T-helper 1 cell treated with Interleukin-12 subunit alpha and Interleukin-12 subunit beta and Interleukin-4 antibody, amounts not matched to agents 30 μg/mL and 1 μg/mL, for 36 hours (primary cell): Measurements from ENCODE around the gene AP1AR.
"Not testable (repeated sequence)": the region's sequence is repeated elsewhere in the genome, so short reads cannot be mapped to it uniquely, and the experiment has no call there.

Source experiments
- H3K27ac Mint-ChIP-seq: one replicate; pipeline ENCODE4 v1.8.0; 2021; ENCODE audit warnings: mild to moderate bottlenecking, mixed read lengths
- H3K27me3 Mint-ChIP-seq: one replicate; pipeline ENCODE4 v1.8.0; 2021; ENCODE audit warnings: low read depth, mixed read lengths
- H3K36me3 Mint-ChIP-seq: one replicate; pipeline ENCODE4 v1.8.0; 2021; ENCODE audit warnings: low read depth, mixed read lengths
- H3K4me1 Mint-ChIP-seq: one replicate; pipeline ENCODE4 v1.8.0; 2021; ENCODE audit warnings: low read depth, mixed read lengths
- H3K4me3 Mint-ChIP-seq: one replicate; pipeline ENCODE4 v1.8.0; 2021; ENCODE audit warnings: mild to moderate bottlenecking, moderate library complexity, mixed read lengths
- H3K9me3 Mint-ChIP-seq: one replicate; pipeline ENCODE4 v1.8.0; 2021; ENCODE audit warnings: mixed read lengths

Gene AP1AR

GRCh38 chr4:112279882-112280315 is 48.3 kb downstream of the AP1AR start:
- Mint-ChIP-seq H3K4me1 (peaks cover 71% of the 10 kb centered on the region), H3K4me3 (no peak overlapping the region), H3K36me3 (peaks cover 55% of the 10 kb centered on the region), H3K27me3 (no peaks in the 10 kb centered on the region), H3K27ac (no peak overlapping the region), H3K9me3 (peaks cover 6% of the 10 kb centered on the region)

- Mint-ChIP-seq H3K9me3 (peaks cover 6% of the 10 kb centered on the region), H3K4me1 (peaks cover 68% of the 10 kb centered on the region), H3K27ac (no peak overlapping the region), H3K36me3 (peaks cover 52% of the 10 kb centered on the region), H3K4me3 (no peak overlapping the region), H3K27me3 (no peaks in the 10 kb centered on the region)
These were observed 48.9 kb downstream of the AP1AR start for GRCh38 chr4:112280386-112281056.

- H3K9me3 Mint-ChIP-seq, H3K4me3 Mint-ChIP-seq, H3K27me3 Mint-ChIP-seq: not testable (repeated sequence)
- peak overlapping the region; percentile 32 for H3K27ac Mint-ChIP-seq
- H3K36me3 Mint-ChIP-seq: peaks cover 51% of the 10 kb centered on the region
- peaks cover 65% of the 10 kb centered on the region for H3K4me1 Mint-ChIP-seq
These were observed 50.4 kb downstream of the AP1AR start for GRCh38 chr4:112281895-112282398.

GRCh38 chr4:112282860-112283667 is 51.5 kb downstream of the AP1AR start:
- Mint-ChIP-seq H3K9me3 (peaks cover 6% of the 10 kb centered on the region), H3K4me3 (peak overlapping the region; percentile 82), H3K36me3 (peaks cover 41% of the 10 kb centered on the region), H3K27ac (peak overlapping the region; percentile 65), H3K4me1 (peaks cover 66% of the 10 kb centered on the region), H3K27me3 (no peaks in the 10 kb centered on the region)

- H3K4me3 Mint-ChIP-seq: peak overlapping the region; percentile 87
- peaks cover 66% of the 10 kb centered on the region for H3K4me1 Mint-ChIP-seq
- peaks cover 6% of the 10 kb centered on the region for H3K9me3 Mint-ChIP-seq
- H3K27me3 Mint-ChIP-seq: no peaks in the 10 kb centered on the region
- H3K36me3 Mint-ChIP-seq: peaks cover 34% of the 10 kb centered on the region
- H3K27ac Mint-ChIP-seq: peak overlapping the region; percentile 34
These were observed 52.6 kb downstream of the AP1AR start for GRCh38 chr4:112284166-112284565.

GRCh38 chr4:112284662-112285411 is 53.2 kb downstream of the AP1AR start:
- Mint-ChIP-seq H3K27me3 (no peaks in the 10 kb centered on the region), H3K9me3 (peaks cover 6% of the 10 kb centered on the region), H3K4me3 (peak overlapping the region; percentile 87), H3K4me1 (peaks cover 67% of the 10 kb centered on the region), H3K27ac (peak overlapping the region; percentile 91), H3K36me3 (peaks cover 34% of the 10 kb centered on the region)

- Mint-ChIP-seq H3K27me3 (no peaks in the 10 kb centered on the region), H3K4me3 (peak overlapping the region; percentile 87), H3K9me3 (peaks cover under 1% of the 10 kb centered on the region), H3K4me1 (peaks cover 53% of the 10 kb centered on the region), H3K36me3 (peaks cover 21% of the 10 kb centered on the region), H3K27ac (peak overlapping the region; percentile 91)
These were observed 55.8 kb downstream of the AP1AR start for GRCh38 chr4:112287258-112287989.

- Mint-ChIP-seq H3K27me3 (no peaks in the 10 kb centered on the region), H3K9me3 (no peaks in the 10 kb centered on the region), H3K27ac (peak overlapping the region; percentile 91), H3K4me1 (peaks cover 48% of the 10 kb centered on the region), H3K36me3 (peaks cover 16% of the 10 kb centered on the region), H3K4me3 (peak overlapping the region; percentile 77)
These were observed 56.9 kb downstream of the AP1AR start for GRCh38 chr4:112288455-112288854.

- Mint-ChIP-seq H3K9me3 (peaks cover 3% of the 10 kb centered on the region), H3K4me3 (peak overlapping the region; percentile 77), H3K4me1 (peaks cover 46% of the 10 kb centered on the region), H3K27me3 (no peaks in the 10 kb centered on the region), H3K27ac (peak overlapping the region; percentile 91), H3K36me3 (peaks cover 14% of the 10 kb centered on the region)
These were observed 58.0 kb downstream of the AP1AR start for GRCh38 chr4:112289407-112290253.

GRCh38 chr4:112290341-112290740 is 58.8 kb downstream of the AP1AR start:
- peaks cover 47% of the 10 kb centered on the region for H3K4me1 Mint-ChIP-seq

GRCh38 chr4:112296949-112297880 is 65.6 kb downstream of the AP1AR start, which contains the start of gene ALPK1:
TSS of gene ALPK1 (plus strand) at chr4:112297369.
- Mint-ChIP-seq H3K4me1 (peaks cover 37% of the 10 kb centered on the region), H3K27ac (peak within 1 kb of the TSS; percentile 91), H3K4me3 (peak within 1 kb of the TSS; percentile 89), H3K9me3 (peaks cover 5% of the 10 kb centered on the region), H3K36me3 (peaks cover 14% of the 10 kb centered on the region), H3K27me3 (no peaks in the 10 kb centered on the region)

More at GRCh38 chr4:112290341-112290740, 58.8 kb downstream of the AP1AR start:
- peaks cover 5% of the 10 kb centered on the region for H3K9me3 Mint-ChIP-seq
- H3K36me3 Mint-ChIP-seq: peaks cover 16% of the 10 kb centered on the region
- H3K4me3 Mint-ChIP-seq: no peak overlapping the region
- H3K27me3 Mint-ChIP-seq: no peaks in the 10 kb centered on the region
- peak overlapping the region; percentile 91 for H3K27ac Mint-ChIP-seq

- Mint-ChIP-seq H3K4me1 (peaks cover 27% of the 10 kb centered on the region), H3K27ac (no peak overlapping the region), H3K4me3 (peak overlapping the region; percentile 0), H3K27me3 (no peaks in the 10 kb centered on the region), H3K9me3 (peaks cover 2% of the 10 kb centered on the region), H3K36me3 (peaks cover 6% of the 10 kb centered on the region)
These were observed 68.1 kb downstream of the AP1AR start for GRCh38 chr4:112299721-112300120.
